A549 (cell line): ENCODE data around the gene MED14.

ENCODE experiments used
- CEBPB ChIP-seq, 2 experiments: fragments of >200 bp in 1 of 2; sonication (Bioruptor Twin) in 1 of 2; formaldehyde crosslinking in 1 of 2; IDR thresholded peaks; 2 replicates each; pipeline ENCODE4 v1.6.1; 2012 to 2016
- CHD2 ChIP-seq: fragments of 150-350 bp; IDR thresholded peaks from 2 replicates; pipeline ENCODE4 v1.6.1; 2014; ENCODE audit warnings: low read length; ENCODE audit not compliant: partially characterized antibody
- ESRRA ChIP-seq: fragments of 150-350 bp; IDR thresholded peaks from 2 replicates; pipeline ENCODE4 v1.6.1; 2014; ENCODE audit warnings: mild to moderate bottlenecking, low read length, borderline replicate concordance
- HOXB5 ChIP-seq: fragments of 250-450 bp; sonication (Bioruptor Pico); IDR thresholded peaks from 2 replicates; pipeline ENCODE4 v1.5.0; 2020; ENCODE audit warnings: mild to moderate bottlenecking, moderate library complexity
- MAFK ChIP-seq: fragments of 450-650 bp; IDR thresholded peaks from 2 replicates; pipeline ENCODE4 v1.6.1; 2014; ENCODE audit not compliant: partially characterized antibody
- NPAS2 ChIP-seq: fragments of 250-450 bp; sonication (Bioruptor Pico); IDR thresholded peaks from 2 replicates; pipeline ENCODE4 v1.8.0; 2022; ENCODE audit warnings: mild to moderate bottlenecking, moderate library complexity, borderline replicate concordance
- PHF8 ChIP-seq: fragments of 200-600 bp; sonication (generic); IDR thresholded peaks from 2 replicates; pipeline ENCODE4 v1.6.1; 2016; ENCODE audit warnings: low read depth, mild to moderate bottlenecking, antibody characterized with exemption, moderate library complexity, borderline replicate concordance
- POLR2A ChIP-seq: IDR thresholded peaks from 2 replicates; pipeline ENCODE4 v1.6.1; 2012; ENCODE audit warnings: mild to moderate bottlenecking, low read length
- RAD21 ChIP-seq, 2 experiments: fragments of >200 bp in 1 of 2; sonication (Bioruptor Twin) in 1 of 2; formaldehyde crosslinking in 1 of 2; IDR thresholded peaks in 1 of 2; conservative IDR thresholded peaks in 1 of 2; 2 replicates in 1 of 2; 3 replicates in 1 of 2; pipeline ENCODE4 v1.6.1; 2012 to 2018; ENCODE audit warnings: inconsistent platforms in 1 of 2
- TF ChIP-seq, protein P1 (sequence below): fragments of >200 bp; sonication (Bioruptor Twin); formaldehyde crosslinking; IDR thresholded peaks from 3 replicates; pipeline ENCODE4 v1.5.1; 2016
- TF ChIP-seq, protein P2 (sequence below): fragments of 250-450 bp; sonication (Bioruptor Pico); IDR thresholded peaks from 2 replicates; pipeline ENCODE4 v1.5.0; 2021; ENCODE audit warnings: mild to moderate bottlenecking, moderate library complexity, borderline replicate concordance
- TF ChIP-seq, protein P3 (sequence below): IDR thresholded peaks from 2 replicates; pipeline ENCODE4 v1.6.1; 2012
- TF ChIP-seq, protein P4 (sequence below): fragments of 150-350 bp; IDR thresholded peaks from 2 replicates; pipeline ENCODE4 v1.6.1; 2014; ENCODE audit warnings: low read depth, mild to moderate bottlenecking, low read length

DNA sequence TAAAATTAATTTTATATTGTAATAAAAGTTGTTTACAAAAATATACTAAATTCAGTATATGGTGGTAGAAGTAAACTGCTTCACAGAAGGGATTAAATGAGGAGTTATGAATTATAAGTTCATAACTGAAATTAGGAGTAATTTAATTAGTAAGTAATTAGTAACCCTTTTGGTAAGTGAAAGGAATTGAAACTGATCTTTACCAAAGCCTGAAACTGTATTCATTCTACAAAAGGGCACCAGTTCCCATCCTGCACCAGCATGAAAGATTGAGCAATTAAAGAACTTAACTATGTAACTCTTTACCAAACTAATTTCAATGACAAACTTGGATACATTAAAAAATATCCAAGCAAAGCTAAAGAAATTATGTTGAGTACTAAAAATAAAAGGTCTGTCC is 8.2 kb downstream of the MED14 start:
- no peak for TF ChIP-seq NPAS2 (CRISPR knock-in tag)
- TF ChIP-seq, protein P1, sequence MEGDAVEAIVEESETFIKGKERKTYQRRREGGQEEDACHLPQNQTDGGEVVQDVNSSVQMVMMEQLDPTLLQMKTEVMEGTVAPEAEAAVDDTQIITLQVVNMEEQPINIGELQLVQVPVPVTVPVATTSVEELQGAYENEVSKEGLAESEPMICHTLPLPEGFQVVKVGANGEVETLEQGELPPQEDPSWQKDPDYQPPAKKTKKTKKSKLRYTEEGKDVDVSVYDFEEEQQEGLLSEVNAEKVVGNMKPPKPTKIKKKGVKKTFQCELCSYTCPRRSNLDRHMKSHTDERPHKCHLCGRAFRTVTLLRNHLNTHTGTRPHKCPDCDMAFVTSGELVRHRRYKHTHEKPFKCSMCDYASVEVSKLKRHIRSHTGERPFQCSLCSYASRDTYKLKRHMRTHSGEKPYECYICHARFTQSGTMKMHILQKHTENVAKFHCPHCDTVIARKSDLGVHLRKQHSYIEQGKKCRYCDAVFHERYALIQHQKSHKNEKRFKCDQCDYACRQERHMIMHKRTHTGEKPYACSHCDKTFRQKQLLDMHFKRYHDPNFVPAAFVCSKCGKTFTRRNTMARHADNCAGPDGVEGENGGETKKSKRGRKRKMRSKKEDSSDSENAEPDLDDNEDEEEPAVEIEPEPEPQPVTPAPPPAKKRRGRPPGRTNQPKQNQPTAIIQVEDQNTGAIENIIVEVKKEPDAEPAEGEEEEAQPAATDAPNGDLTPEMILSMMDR: no peak
- no peak for TF ChIP-seq POLR2A
- no peak for TF ChIP-seq CHD2
- TF ChIP-seq HOXB5 (CRISPR knock-in tag): no peak
- no peak for TF ChIP-seq PHF8
- TF ChIP-seq RAD21 (conservative IDR thresholded peaks at IDR 0.05 in 1 of 2, IDR thresholded peaks at IDR 0.05 in 1 of 2): no peak
- TF ChIP-seq, protein P2, sequence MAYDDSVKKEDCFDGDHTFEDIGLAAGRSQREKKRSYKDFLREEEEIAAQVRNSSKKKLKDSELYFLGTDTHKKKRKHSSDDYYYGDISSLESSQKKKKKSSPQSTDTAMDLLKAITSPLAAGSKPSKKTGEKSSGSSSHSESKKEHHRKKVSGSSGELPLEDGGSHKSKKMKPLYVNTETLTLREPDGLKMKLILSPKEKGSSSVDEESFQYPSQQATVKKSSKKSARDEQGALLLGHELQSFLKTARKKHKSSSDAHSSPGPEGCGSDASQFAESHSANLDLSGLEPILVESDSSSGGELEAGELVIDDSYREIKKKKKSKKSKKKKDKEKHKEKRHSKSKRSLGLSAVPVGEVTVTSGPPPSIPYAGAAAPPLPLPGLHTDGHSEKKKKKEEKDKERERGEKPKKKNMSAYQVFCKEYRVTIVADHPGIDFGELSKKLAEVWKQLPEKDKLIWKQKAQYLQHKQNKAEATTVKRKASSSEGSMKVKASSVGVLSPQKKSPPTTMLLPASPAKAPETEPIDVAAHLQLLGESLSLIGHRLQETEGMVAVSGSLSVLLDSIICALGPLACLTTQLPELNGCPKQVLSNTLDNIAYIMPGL: no peak
- TF ChIP-seq MAFK: no peak
- no peak for TF ChIP-seq ESRRA
- TF ChIP-seq, protein P3, sequence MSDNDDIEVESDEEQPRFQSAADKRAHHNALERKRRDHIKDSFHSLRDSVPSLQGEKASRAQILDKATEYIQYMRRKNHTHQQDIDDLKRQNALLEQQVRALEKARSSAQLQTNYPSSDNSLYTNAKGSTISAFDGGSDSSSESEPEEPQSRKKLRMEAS: no peak
- TF ChIP-seq CEBPB (IDR thresholded peaks at IDR 0.05): no peak
- TF ChIP-seq, protein P4, sequence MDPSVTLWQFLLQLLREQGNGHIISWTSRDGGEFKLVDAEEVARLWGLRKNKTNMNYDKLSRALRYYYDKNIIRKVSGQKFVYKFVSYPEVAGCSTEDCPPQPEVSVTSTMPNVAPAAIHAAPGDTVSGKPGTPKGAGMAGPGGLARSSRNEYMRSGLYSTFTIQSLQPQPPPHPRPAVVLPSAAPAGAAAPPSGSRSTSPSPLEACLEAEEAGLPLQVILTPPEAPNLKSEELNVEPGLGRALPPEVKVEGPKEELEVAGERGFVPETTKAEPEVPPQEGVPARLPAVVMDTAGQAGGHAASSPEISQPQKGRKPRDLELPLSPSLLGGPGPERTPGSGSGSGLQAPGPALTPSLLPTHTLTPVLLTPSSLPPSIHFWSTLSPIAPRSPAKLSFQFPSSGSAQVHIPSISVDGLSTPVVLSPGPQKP: no peak
